Activated gamma-delta T cell treated with anti-CD3 and anti-CD28 coated beads, Interleukin-2, amount 50 U/mL, for 16 hours (primary cell): ENCODE results near the gene SFI1.
"Not testable (repeated sequence)": the region's sequence is repeated elsewhere in the genome, so short reads cannot be mapped to it uniquely, and the experiment has no call there.

Experiments used
- DNase-seq: peaks from one replicate; pipeline ENCODE4 v3.0.0-alpha.2; 2020; ENCODE audit warnings: low read depth

Gene SFI1

DNA sequence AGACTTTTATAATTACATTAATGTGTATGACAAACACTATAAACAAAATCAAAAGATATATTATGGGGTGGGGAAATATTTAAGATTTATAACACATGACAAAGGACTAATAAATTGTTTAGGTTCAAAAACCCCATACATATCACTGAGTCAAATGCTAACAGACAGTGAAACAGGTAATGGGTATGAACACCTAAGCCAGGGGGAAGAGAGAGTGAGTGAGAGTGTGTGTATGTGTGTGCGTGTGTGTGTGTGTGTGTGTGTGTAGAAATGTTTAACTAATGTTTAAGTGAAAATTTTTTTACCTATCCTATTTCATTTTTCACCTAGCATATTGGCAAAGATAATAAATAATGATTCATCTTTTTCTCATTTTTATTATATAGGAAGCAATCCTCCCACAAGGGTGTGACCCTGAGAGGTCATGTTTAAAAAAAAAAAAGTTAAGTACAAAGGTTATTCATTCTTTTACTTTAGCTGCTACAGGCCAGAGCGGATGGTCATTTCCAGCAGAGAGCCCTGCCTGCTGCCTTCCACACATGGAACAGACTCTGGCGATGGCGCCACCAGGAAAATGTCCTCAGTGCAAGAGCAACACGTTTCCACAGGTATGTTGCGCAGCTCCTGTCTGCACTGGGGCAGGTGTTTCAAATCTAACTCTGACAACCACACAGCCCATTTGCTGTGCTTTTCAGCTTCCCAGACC, 92.8 kb downstream of the SFI1 start:
- DNase-seq = no peak

DNA sequence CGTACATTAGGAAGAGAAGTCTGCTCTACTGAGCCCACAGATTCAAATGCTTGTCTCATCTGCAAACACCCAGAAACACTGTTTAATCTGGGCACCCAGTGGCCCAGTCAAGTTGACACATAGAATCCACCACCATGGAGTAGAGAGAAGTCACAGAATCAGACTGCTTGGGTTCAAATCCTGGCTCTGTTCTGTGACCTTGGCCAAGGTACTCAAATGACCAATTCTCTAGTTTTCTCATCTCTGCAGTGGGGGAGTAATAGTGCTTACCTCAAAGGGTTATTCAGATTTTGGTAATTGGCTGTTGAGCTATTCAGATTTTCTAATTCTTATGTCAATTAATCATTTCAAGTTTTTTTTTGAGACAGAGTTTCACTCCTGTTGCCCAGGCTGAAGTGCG, 93.8 kb downstream of the SFI1 start:
- not testable (repeated sequence) for DNase-seq

GRCh38 chr22:31595271-31595670, 98.9 kb downstream of the SFI1 start:
- no peak for DNase-seq

DNA sequence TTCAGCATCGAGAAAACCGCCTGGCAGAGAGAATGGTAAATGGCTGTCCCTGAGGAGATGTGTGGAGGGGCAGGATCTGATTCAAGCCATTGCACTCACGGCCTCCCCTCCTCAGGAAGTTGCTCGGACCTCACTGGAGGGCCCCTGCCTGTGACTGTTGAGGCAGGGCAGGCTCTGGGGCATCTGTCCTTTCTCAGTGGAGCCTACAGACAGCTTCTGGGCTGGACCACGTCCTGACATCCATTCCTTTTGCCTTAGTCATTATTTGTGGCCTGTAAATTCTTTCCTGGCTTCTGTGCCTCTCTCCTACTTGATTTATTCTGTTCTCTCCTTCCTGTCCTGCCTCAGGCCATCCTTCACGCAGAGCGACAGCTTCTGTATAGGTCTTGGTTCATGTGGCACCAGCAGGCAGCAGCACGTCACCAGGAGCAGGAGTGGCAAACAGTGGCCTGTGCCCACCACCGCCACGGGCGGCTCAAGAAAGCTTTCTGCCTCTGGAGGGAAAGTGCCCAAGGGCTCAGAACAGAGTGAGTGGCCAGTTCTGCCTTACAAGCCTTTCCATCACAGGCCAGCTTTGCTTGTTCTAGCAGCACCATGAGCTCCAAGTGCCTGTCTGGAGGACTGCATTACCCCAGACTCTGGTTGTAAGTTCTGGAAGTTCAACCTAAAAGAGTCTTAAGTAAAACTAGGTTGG, 106.1 kb downstream of the SFI1 start:
- no peak for DNase-seq

- no peak for DNase-seq
Observed at GRCh38 chr22:31603081-31603525, 106.8 kb downstream of the SFI1 start.

GRCh38 chr22:31603574-31603973, 107.2 kb downstream of the SFI1 start:
- DNase-seq = no peak

GRCh38 chr22:31604137-31604705, 107.9 kb downstream of the SFI1 start:
- no peak for DNase-seq

- no peak for DNase-seq
Observed at GRCh38 chr22:31604746-31605705, 108.7 kb downstream of the SFI1 start.

GRCh38 chr22:31605851-31606585, 109.7 kb downstream of the SFI1 start:
- no peak for DNase-seq

- DNase-seq = no peak
Observed at GRCh38 chr22:31607696-31608095, 111.4 kb downstream of the SFI1 start.

GRCh38 chr22:31609716-31610115, 113.4 kb downstream of the SFI1 start:
- DNase-seq = no peak

DNA sequence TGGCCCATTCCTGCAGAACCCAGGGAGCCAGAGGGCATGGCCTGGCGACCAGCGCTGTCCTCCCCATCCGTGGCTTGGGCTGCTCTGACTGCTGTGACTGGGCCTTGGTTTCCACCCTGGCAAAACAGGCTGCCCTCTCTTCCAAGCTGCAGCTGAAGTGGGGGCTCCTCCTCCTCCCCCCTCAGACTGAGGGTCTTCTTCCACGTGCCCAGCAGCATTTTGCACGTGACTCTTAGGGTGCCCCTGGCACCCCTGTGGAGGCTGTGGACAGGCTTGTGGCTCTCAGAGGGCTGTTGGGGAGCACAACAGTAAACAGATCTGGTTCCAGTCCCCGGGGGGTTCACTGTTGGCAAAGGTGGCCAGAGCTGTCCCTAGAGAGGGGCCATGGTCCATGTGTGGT, 114.3 kb downstream of the SFI1 start:
- no peak for DNase-seq

DNA sequence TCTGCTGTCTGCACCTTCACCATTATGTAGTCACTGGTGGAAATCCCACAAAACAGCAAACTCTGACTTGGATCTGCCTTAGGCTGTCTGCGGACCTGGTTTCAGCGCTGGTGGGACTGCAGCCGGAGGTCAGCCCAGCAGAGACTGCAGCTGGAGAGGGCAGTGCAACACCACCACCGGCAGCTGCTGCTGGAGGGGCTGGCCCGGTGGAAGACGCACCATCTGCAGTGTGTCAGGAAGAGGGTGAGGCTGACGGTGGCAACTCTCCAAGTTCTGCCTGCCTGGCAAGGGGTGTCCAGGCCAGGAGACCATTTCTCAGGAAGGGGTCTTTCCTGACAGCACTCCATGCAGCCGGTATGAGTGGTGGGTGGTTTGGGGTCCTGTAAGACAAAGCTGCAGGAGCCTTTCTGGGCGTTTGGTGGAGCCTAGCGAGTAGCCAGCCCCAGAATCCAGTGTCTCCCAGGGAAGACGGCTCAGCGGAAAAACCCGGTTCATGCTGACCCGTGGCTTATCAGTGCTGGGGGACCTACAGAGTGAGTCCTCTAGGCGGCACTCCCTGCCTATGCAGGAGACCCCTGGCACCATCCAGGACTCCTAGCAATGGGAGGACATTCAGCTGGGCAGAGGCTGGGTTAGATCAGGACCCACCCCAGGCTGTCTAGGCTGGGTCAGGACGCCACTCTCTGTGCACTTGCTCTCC, 114.9 kb downstream of the SFI1 start:
- no peak for DNase-seq

DNA sequence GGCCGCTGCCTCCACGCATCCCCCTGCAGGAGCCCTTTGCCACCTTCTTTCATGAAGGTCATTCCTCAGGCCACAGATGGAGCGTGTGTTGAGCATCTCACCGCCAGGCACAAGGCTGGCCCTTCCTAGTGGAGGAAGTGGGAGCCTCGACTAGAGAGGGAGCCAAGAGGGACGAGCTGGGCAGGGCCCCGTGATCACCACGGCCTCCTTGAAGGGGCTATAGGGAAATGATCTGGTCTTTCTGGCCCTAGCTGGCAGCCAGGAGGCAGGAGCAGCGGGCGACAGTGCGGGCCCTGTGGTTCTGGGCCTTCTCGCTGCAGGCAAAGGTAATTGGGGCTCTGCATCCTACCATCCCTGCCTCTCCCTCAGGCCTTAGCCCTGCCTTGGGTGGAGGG, 116.6 kb downstream of the SFI1 start:
- DNase-seq = no peak

GRCh38 chr22:31613286-31613903, 117.1 kb downstream of the SFI1 start:
- DNase-seq = no peak

DNA sequence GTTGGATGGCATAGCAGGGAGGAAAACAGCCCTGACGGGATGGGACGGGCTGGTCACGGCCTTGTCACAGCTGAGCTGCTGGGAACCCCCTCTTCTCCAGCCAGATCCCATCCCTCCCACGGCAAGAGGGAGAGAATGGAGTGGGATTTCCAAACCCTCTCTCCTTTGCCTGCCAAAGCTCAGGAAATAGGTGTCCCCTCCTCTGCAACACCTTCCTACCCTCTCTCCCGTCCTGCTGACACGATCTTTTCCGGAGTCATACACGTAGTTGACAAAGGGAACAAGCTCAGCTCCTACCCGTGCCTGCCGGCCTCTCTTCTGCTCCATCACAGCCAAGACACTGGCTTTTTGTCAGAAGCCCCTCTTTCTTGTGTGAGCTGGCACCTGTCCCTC, 117.6 kb downstream of the SFI1 start:
- DNase-seq = no peak

DNA sequence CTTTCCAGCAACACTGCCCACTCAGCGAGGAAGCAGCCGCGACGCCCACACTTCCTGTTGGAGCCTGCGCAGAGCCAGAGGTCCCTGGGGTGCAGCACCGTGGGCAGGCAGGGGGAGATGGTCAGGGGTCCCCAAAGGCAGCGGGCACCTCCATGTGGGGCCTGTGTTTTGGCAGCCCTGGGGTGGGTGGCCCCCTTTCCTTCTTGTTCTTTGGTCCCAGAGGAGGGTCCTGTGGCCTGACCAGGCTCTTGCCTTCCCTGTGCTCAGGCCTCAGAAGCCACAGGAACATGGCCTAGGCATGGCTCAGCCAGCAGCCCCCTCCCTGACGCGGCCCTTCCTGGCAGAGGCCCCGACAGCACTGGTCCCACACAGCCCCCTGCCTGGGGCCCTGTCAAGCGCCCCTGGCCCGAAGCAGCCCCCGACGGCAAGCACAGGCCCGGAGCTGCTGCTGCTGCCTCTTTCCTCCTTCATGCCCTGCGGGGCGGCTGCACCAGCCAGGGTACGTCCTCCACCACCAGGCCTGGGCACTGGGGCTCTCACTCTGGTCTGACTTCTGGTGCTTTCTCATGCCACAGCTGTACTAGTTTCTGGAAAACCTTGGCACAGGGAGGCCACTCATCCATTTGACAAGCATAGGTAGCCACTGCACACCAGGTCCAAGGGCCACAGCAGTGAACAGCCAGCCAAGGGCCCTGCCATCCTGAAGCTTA, 118.6 kb downstream of the SFI1 start:
- DNase-seq = no peak

- no peak for DNase-seq
Observed at GRCh38 chr22:31615491-31615860, 119.1 kb downstream of the SFI1 start.

DNA sequence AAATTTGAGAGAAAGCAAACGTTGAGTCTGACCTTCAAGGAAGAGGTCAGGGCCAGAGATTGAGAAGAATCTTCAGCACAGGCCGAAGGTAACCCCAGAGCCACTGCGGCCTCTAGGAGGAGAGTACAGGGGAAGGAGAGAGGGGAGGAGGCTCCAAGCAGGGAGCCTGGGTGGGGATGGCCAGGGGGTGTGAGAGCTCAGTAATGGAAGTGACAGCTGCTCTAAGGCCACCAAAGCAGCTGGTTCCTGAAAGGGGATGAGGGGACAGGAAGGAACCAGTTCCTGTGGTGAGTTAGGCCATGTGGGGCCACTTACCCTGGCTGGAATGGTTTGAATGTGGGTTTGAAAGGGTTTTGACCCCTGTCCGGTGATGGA, 119.6 kb downstream of the SFI1 start:
- DNase-seq = no peak
